NCI-H1930 (cell line): ENCODE measurements around the gene PPP2R3A.
"Not testable (repeated sequence)": the region's sequence is repeated elsewhere in the genome, so short reads cannot be mapped to it uniquely, and the experiment has no call there.

Experiments
- DNase-seq, 2 experiments: peaks; one replicate each; lab custom pipeline; 2025; lab: John Stamatoyannopoulos, UW

The PPP2R3A gene

DNA sequence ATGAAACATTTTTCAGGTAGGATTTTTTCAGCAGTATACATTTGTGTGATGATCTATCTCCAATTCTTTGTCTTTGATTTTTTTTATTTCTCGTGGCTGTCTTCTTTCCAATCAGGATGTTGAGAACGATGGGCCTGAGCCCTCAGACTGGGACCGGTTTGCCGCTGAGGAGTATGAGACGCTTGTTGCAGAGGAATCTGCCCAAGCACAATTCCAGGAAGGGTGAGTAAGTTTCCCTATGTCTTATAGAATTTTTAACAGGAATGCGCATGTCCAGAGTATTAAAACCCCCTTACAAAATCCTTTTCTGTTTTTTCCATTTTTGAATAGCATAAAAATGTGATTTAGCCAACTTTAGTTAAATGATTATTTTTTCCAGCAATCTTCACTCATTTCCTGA, 140.6 kb downstream of the PPP2R3A start:
- DNase-seq: no peak

DNA sequence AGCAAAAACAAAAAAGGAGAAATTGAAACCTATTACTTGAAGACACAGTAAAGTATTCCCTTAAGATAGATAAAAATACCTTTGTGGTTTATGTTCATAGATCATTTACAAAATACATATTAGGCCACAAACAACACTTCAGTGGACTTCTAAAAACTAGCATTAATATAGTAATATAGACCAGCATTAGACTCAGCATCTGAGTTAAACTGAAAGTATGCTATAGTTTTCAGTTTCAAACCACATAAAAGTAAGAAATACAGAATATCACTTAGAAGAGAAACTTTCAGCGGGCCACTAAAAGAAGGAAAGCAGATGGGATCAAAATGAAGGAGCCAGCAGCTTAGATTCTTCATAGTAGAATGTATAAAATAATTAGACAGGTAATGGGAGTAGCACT, 144.0 kb downstream of the PPP2R3A start:
- DNase-seq: no peak

GRCh38 chr3:136110481-136110880, 145.0 kb downstream of the PPP2R3A start:
- no peak for DNase-seq

DNA sequence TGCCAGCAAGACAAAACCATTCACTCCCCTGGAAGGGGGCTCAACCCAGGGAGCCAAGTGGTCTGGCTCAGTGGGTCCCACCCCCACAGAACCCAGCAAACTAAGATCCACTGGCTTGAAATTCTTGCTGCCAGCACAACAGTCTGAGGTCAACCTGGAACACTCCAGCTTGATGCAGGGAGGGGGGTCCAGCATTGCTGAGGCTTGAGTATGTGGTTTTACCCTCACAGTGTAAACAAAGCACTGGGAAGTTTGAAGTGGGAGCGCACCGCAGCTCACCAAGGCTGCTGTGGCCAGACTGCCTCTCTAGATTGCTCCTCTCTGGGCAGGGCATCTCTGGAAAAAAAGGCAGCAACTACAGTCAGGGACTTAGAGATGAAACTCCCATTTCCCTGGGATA, 148.9 kb downstream of the PPP2R3A start:
- no peak for DNase-seq

DNA sequence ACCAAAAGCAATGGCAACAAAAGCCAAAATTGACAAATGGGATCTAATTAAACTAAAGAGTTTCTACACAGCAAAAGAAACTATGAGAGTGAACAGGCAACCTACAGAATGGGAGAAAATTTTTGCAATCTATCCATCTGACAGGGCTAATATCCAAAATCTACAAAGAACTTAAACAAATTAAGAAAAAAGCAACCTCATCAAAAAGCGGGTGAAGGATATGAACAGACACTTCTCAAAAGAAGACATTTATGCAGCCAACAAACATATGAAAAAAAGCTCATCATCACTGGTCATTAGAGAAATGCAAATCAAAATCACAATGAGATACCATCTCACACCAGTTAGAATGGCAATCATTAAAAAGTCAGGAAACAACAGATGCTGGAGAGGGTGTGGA, 153.8 kb downstream of the PPP2R3A start:
- not testable (repeated sequence) for DNase-seq

DNA sequence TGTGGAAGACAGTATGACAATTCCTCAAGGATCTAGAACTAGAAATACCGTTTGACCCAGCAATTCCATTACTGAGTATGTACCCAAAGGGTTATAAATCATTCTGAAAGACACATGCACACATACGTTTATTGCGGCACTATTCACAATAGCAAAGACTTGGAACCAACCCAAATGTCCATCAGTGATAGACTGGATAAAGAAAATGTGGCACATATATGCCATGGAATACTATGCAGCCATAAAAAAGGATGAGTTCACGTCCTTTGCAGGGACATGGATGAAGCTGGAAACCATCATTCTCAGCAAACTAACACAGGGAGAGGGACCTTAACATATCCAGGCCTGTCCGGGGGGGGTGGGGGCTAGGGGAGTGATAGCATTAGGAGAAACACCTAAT, 154.3 kb downstream of the PPP2R3A start:
- not testable (repeated sequence) for DNase-seq

DNA sequence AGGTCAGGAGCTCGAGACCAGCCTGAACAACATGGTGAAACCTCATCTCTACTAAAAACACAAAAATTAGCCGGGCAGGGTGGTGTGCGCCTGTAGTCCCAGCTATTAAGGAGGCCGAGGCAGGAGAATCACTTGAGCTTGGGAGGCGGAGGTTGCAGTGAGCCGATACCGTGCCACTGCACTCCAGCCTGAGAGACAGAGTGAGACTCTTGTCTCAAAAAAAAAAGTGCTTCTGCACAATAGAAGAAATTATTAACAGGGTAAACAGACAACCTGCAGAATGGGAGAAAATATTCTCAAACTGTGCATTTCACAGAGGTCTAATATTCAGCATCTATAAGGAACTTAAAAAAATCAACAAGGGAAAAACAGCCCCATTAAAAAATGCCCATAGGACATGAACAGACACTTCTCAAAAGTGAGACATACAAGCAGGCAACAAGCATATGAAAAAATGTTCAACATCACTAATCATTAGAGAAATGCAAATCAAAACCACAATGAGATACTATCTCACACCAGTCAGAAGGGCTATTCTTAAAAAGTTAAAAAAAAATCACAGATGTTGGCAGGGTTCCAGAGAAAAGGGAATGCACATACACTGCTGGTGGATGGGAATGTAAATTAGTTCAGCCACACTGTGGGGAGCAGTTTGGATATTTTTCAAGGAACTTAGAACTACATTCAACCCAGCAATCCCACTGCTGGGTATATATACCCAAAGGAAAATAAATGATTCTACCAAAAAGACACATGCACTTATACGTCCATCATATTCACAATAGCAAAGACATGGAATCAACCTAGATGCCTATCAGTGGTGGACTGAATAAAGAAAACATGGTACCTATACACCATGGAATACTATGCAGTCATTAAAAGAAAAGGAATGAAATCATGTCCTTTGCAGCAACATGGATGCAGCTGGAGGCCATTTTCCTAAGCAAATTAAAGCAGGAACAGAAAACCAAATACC, 155.1 kb downstream of the PPP2R3A start:
- no peak for DNase-seq

DNA sequence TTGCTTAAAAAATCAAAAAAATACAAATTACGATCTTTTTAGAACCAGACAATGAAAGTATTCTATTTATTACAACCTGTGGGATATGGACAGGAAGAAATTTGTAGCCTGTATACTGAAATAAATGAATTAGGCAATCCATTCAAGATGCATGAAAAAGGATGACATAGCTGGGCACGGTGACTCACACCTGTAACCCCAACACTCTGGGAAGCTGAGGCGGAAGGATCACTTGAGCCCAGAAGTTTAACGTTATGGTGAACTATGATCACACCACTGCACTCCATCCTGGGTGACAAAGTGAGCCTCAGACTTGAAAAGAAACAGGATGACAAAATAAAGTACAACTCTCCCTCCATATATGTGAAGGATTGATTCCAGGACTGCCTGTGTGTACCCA, 156.5 kb downstream of the PPP2R3A start:
- no peak for DNase-seq

- DNase-seq: not testable (repeated sequence)
These were observed 166.1 kb downstream of the PPP2R3A start for GRCh38 chr3:136131647-136132046.

DNA sequence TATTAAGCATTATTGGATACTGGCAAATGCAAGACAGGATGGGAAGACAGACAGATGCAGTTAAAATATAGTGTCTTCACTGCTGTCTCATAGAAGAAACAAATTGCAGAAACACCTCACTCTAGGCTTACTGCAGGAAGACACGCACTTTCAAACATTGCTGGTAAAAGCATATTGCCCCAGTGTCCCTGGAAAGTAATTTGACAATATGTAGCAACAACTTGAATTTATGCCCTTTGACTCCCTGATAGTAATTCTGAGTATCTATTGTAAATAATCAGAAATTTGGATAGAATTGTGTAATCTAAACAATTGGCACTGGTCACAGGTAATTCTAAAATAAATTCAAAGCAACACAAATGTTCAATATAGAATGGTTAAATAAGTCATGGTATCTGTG, 168.6 kb downstream of the PPP2R3A start:
- DNase-seq: no peak

GRCh38 chr3:136135039-136135802, 169.7 kb downstream of the PPP2R3A start:
- peak; percentile 35 to 50 for DNase-seq

GRCh38 chr3:136136454-136136853, 170.9 kb downstream of the PPP2R3A start:
- peak; percentile 76 to 82 for DNase-seq

GRCh38 chr3:136141291-136141785, 175.8 kb downstream of the PPP2R3A start:
- no peak for DNase-seq

- no peak for DNase-seq
These were observed 176.4 kb downstream of the PPP2R3A start for GRCh38 chr3:136141891-136142290.

GRCh38 chr3:136142592-136142991, 177.1 kb downstream of the PPP2R3A start:
- no peak for DNase-seq

DNA sequence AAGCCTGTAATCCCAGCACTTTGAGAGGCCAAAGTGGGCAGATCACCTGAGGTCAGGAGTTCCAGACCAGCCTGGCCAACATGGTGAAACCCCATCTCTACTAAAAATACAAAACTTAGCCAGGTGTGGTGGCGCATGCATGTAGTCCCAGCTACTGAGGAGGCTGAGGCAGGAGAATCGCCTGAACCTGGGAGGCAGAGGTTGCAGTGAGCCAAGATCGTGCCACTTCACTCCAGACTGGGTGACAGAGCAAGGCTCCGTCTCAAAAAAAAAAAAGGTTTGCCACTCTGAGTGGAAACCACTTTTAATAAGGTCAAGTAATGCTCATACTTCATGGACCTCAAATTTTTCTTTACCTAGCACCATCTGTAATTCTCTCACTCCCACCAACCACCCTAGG, 178.9 kb downstream of the PPP2R3A start:
- DNase-seq: not testable (repeated sequence)

GRCh38 chr3:136146981-136147729, 181.6 kb downstream of the PPP2R3A start:
- DNase-seq: no peak

- DNase-seq: no peak
These were observed 184.1 kb downstream of the PPP2R3A start for GRCh38 chr3:136149667-136150066.

- DNase-seq: no peak
These were observed 185.7 kb downstream of the PPP2R3A start for GRCh38 chr3:136151219-136151618.

DNA sequence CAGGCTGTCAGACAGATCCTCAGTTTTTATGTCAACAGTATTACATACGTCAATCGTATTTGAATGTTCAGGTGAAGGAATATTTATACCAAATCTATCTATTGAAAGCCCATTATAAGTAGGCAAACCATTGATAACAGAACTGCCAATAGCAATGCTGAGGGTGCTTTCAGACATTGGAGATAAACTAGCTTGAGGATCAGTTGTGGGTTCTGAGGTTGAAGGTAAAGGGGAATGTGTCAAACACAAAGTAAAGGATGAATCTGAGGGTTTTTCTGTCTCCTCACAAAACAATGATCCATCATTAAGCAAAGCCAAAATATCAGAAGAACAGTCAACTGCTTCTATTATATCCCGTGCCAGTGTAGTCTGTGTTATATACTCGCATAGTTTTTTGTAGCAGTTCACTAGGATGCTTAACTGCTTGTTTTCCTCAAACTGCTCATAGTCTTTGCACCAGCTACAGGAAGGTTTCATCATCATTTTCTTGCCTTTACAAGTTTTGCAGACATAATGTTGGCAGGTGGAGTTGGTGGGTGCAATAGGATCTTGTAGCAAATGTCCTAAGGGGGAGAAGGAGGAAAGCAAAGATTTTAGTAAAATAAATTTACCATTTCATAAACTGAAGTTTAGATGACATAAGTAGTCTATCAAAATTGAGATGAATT, 186.8 kb downstream of the PPP2R3A start:
- DNase-seq: no peak

DNA sequence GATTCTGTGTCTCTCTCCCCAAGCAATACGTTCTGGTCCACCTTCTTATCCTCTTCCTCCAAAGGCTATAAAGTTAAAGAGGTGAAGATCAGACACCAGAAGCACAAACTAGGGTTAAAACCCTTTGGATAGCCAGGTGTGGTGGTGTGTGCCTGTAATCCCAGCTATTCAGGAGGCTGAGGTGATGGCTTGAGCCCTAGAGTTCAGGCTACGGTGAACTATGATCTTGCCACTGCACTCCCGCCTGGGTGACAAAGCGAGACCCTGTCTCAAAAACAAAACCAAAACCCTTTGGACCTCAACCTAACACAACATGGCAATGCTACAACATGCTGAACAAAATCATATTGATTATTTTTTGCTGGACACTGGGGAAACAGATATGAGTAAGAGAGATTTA, 187.4 kb downstream of the PPP2R3A start:
- no peak for DNase-seq
